ENCODE results near the gene STK32C. TPM values are rescaled to one million over a fixed set of nuclear protein-coding genes. Genes with fewer than 3 reads are reported as not detected.

Gene STK32C
- total and polyA plus RNA-seq, 3 donors from 2014 or later: 33.9 to 49.0 (median 34.2) TPM

DNA sequence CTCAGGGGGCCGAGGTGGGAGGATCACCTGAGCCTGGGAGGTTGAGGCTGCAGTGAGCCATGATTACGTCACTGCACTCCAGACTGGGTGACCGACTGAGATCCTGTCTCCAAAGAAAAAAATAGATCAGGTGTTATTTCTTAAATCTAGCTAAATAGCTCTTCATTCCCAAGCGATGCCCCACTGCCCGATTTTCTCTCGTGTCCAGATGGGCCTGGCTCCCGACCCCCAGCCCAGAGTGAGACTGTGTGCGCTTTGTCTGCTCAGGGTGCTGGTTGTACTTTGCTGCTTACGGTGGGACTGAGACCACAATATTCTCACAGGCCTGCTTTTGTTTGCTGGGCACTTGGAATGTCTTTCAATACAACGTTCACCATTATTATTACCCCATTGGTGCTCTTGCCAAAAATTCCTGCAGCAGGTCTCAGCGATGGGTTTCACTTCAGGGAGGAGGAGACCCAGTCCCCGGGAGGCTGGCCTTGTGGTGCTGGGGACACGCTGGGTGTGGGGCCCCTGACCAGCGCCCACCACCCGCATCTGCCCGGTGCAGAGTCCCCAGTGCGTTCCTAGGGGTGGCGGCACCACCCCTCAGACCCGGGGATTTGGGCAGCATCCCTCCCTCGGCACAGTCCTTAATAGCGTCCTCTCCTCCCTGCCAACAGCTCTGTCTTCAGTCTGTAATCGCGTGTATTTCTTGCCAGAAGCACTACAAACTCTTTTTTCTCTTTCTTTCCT lies 141.4 kb downstream of the STK32C start:
- peaks cover 12% of the 10 kb centered on the region for H3K4me1 ChIP-seq
- TF ChIP-seq, protein P1, sequence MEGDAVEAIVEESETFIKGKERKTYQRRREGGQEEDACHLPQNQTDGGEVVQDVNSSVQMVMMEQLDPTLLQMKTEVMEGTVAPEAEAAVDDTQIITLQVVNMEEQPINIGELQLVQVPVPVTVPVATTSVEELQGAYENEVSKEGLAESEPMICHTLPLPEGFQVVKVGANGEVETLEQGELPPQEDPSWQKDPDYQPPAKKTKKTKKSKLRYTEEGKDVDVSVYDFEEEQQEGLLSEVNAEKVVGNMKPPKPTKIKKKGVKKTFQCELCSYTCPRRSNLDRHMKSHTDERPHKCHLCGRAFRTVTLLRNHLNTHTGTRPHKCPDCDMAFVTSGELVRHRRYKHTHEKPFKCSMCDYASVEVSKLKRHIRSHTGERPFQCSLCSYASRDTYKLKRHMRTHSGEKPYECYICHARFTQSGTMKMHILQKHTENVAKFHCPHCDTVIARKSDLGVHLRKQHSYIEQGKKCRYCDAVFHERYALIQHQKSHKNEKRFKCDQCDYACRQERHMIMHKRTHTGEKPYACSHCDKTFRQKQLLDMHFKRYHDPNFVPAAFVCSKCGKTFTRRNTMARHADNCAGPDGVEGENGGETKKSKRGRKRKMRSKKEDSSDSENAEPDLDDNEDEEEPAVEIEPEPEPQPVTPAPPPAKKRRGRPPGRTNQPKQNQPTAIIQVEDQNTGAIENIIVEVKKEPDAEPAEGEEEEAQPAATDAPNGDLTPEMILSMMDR (IDR thresholded peaks at IDR 0.05): no peak
- no peak for TF ChIP-seq POLR2A (IDR thresholded peaks at IDR 0.05)
- DNase-seq: no peak
- no peaks in the 10 kb centered on the region for H3K9me3 ChIP-seq
- no peaks in the 10 kb centered on the region for H3K36me3 ChIP-seq (ENCODE audit: low read depth, missing control alignments)
- no peak overlapping the region for H3K4me3 ChIP-seq
- WGBS, 2 donors: 91 to 95% methylated on average over 23 of the region's 23 CpGs
- H3K27me3 ChIP-seq: no peaks in the 10 kb centered on the region
- intact Hi-C loops (cut with DNase I; ENCODE audit: low total_unique reads): no loop called here
- no peak overlapping the region for H3K27ac ChIP-seq

DNA sequence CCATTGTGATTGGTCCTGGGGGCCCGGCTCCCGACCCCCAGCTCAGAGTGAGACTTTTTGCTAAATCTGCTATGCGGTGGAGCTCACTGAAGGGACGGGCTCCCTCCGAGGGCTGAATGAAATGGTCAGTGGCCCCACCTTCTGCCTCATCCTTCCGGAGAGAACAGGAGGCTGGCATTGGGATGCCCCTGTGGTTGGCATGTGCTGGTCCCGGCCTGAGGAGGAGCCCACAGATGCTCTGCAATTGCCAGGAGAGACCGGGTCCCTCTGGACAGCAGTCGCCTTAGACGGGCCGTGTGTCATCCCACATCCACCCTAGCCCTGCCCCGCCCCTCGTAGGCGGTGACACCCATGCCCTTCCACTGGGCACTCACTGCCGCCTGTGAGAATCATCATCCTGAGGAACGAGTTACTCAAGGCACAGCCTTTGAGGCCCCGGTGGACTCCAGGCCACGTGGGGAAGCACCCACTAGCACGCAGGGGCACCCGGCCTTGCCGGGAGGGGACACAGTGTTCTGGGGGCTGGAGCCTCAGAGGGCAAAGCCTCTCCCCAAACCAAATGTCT lies 142.3 kb downstream of the STK32C start:
- H3K36me3 ChIP-seq (ENCODE audit: low read depth, missing control alignments): no peaks in the 10 kb centered on the region
- intact Hi-C loops (cut with DNase I; ENCODE audit: low total_unique reads): no loop called here
- no peaks in the 10 kb centered on the region for H3K9me3 ChIP-seq
- no peaks in the 10 kb centered on the region for H3K27me3 ChIP-seq
- peaks cover 12% of the 10 kb centered on the region for H3K4me1 ChIP-seq
- no peak overlapping the region for H3K27ac ChIP-seq
- TF ChIP-seq, protein P1 (IDR thresholded peaks at IDR 0.05): no peak
- TF ChIP-seq POLR2A (IDR thresholded peaks at IDR 0.05): no peak
- H3K4me3 ChIP-seq: no peak overlapping the region
- DNase-seq: no peak
- WGBS, 2 donors: 93% methylated on average over 15 to 20 of the region's 21 CpGs

DNA sequence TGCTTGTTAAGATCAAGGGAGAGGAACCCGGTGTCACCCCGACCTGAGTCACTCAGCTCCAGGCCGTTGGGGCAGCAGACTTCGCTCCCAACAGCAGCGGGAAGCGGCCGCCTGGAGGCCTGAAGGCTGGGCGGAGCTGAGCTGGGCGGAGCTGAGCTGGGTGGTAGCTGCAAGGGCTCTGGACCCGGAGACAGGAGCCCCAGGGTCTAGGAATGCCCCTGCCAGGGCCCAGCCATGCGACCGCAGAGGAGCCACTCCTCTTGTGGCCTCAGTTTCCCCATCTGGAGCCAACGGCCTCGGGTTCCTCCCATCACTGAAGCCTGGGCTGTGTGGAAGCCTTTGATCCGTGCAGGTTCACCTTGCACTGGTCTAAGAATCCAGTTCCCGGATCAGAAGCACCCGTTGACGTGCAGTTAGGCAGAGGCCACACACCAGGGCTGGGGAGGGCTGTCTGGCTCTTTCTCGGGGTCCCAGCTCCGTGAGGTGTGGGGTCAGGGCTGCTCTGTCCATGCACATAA lies 142.9 kb downstream of the STK32C start:
- no peak for DNase-seq
- H3K9me3 ChIP-seq: no peaks in the 10 kb centered on the region
- no peaks in the 10 kb centered on the region for H3K36me3 ChIP-seq (ENCODE audit: low read depth, missing control alignments)
- H3K27me3 ChIP-seq: no peaks in the 10 kb centered on the region
- no peak for TF ChIP-seq POLR2A (IDR thresholded peaks at IDR 0.05)
- TF ChIP-seq, protein P1 (IDR thresholded peaks at IDR 0.05): no peak
- H3K4me1 ChIP-seq: peaks cover 12% of the 10 kb centered on the region
- 81 to 88% methylated on average over 8 to 20 of the region's 20 CpGs for WGBS, 2 donors
- intact Hi-C loops (cut with DNase I; ENCODE audit: low total_unique reads): no loop called here
- no peak overlapping the region for H3K27ac ChIP-seq
- H3K4me3 ChIP-seq: no peak overlapping the region

DNA sequence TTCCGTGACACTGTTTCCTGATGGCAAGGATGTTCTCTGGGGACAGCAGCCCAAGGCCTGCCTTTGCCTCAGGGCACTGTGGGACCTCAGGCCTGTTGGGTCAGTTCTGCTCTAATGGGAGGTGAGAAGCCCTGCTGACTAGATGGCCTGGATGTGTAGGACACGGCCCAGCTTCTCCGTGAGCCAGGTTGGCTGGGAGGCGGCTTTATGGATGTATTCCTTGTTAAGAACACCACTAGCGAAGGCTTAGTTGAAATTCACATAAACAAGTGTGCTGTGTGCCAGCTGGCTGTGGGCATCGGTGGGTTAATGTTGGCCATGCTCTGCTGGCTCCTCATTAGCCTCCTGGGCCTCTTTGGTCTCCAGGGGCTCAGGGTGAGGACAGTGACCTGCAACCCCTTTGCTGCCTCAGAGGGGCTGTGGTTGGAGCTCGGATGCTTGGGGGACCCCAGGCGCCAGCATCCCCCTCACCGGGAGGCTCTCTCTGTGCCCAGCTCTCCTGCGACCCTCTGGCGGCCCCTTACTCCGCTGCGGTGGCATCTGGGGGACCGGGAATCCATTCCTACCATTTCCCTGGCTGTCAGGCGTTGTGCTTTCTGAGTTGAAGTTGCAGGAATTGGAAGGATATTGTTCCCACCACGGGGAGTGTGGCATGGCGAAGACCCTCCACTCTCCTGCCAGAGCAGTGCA lies 143.8 kb downstream of the STK32C start:
- peaks cover 12% of the 10 kb centered on the region for H3K4me1 ChIP-seq

More for the DNA sequence above, 143.8 kb downstream of the STK32C start:
- H3K4me3 ChIP-seq: no peak overlapping the region
- H3K9me3 ChIP-seq: no peaks in the 10 kb centered on the region
- 85 to 93% methylated on average over 17 of the region's 17 CpGs for WGBS, 2 donors
- DNase-seq: no peak
- intact Hi-C loops (cut with DNase I; ENCODE audit: low total_unique reads): no loop called here
- no peak for TF ChIP-seq POLR2A (IDR thresholded peaks at IDR 0.05)
- TF ChIP-seq, protein P1 (IDR thresholded peaks at IDR 0.05): no peak
- no peaks in the 10 kb centered on the region for H3K27me3 ChIP-seq
- no peaks in the 10 kb centered on the region for H3K36me3 ChIP-seq (ENCODE audit: low read depth, missing control alignments)
- no peak overlapping the region for H3K27ac ChIP-seq

Measured in testis (tissue), 3 donors.